HepG2 (cell line): Measurements from ENCODE around the gene SFR1. TPM values are rescaled to one million over a fixed set of nuclear protein-coding genes. Genes with fewer than 3 reads are reported as not detected.

Source experiments
- ADNP ChIP-seq: sonication (generic); formaldehyde crosslinking; IDR thresholded peaks from 2 replicates; pipeline ENCODE4 v1.4.0; 2020; ENCODE audit warnings: missing genetic modification reagents
- CCDC6 ChIP-seq: sonication (generic); formaldehyde crosslinking; IDR thresholded peaks from 2 replicates; pipeline ENCODE4 v1.8.1; 2022; ENCODE audit warnings: mild to moderate bottlenecking, missing genetic modification reagents, moderate library complexity
- FOSL2 ChIP-seq: sonication (generic); formaldehyde crosslinking; IDR thresholded peaks from 2 replicates; pipeline ENCODE4 v1.4.0; 2020; ENCODE audit warnings: missing genetic modification reagents
- HNRNPK ChIP-seq: fragments of 200-400 bp; formaldehyde crosslinking; IDR thresholded peaks from 2 replicates; pipeline ENCODE4 v1.6.1; 2018; ENCODE audit warnings: low read length, low read depth, moderate library complexity, mild to moderate bottlenecking; ENCODE audit not compliant: poor library complexity, severe bottlenecking
- MYPOP ChIP-seq: sonication (generic); formaldehyde crosslinking; IDR thresholded peaks from 2 replicates; pipeline ENCODE4 v1.8.1; 2023; ENCODE audit warnings: mild to moderate bottlenecking, moderate library complexity, missing genetic modification reagents
- RBM22 ChIP-seq: fragments of 200-400 bp; formaldehyde crosslinking; optimal IDR thresholded peaks from 2 replicates; pipeline ENCODE3; 2017; ENCODE audit warnings: mild to moderate bottlenecking, low read length, moderate library complexity
- SIN3A ChIP-seq: IDR thresholded peaks from 2 replicates; pipeline ENCODE4 v1.6.1; 2011; ENCODE audit warnings: low read depth, mild to moderate bottlenecking, control low read depth, low read length, borderline replicate concordance
- SRF ChIP-seq: IDR thresholded peaks from 2 replicates; pipeline ENCODE4 v1.6.1; 2011; ENCODE audit warnings: mild to moderate bottlenecking, low read depth, low read length, moderate library complexity
- TAF15 ChIP-seq: fragments of 200-400 bp; formaldehyde crosslinking; IDR thresholded peaks from one replicate; pipeline ENCODE4 v1.6.1; 2018; ENCODE audit warnings: mild to moderate bottlenecking, low read depth, low read length; ENCODE audit not compliant: poor library complexity, severe bottlenecking
- USF2 ChIP-seq, 2 experiments: sonication (generic) in 1 of 2; formaldehyde crosslinking in 1 of 2; IDR thresholded peaks; 2 replicates each; pipeline versions ENCODE4 v1.5.1 to v1.6.1; 2011 to 2020; ENCODE audit warnings: borderline replicate concordance in 1 of 2, low read depth in 1 of 2, low read length in 1 of 2, mild to moderate bottlenecking in 1 of 2, missing genetic modification reagents in 1 of 2, moderate library complexity in 1 of 2
- ZBTB46 ChIP-seq: sonication (generic); formaldehyde crosslinking; IDR thresholded peaks from 2 replicates; pipeline ENCODE4 v1.4.0; 2020; ENCODE audit warnings: mild to moderate bottlenecking, missing genetic modification reagents, borderline replicate concordance
- ZNF20 ChIP-seq: sonication (generic); formaldehyde crosslinking; IDR thresholded peaks from 2 replicates; pipeline ENCODE4 v1.4.0; 2020; ENCODE audit warnings: mild to moderate bottlenecking, moderate library complexity, missing genetic modification reagents
- ZNF235 ChIP-seq: sonication (generic); formaldehyde crosslinking; IDR thresholded peaks from 2 replicates; pipeline ENCODE4 v1.8.1; 2023; ENCODE audit warnings: mild to moderate bottlenecking, missing genetic modification reagents, borderline replicate concordance
- ZNF563 ChIP-seq: sonication (generic); formaldehyde crosslinking; IDR thresholded peaks from 2 replicates; pipeline ENCODE4 v1.8.0; 2022; ENCODE audit warnings: mild to moderate bottlenecking, moderate library complexity, missing genetic modification reagents
- ZNF775 ChIP-seq: sonication (generic); formaldehyde crosslinking; IDR thresholded peaks from 2 replicates; pipeline ENCODE4 v1.4.0; 2020; ENCODE audit warnings: missing genetic modification reagents, mild to moderate bottlenecking, moderate library complexity, borderline replicate concordance
- polyA plus RNA-seq, 8 experiments: library from polyadenylated mRNA; depleted of rRNA in 3 of 8; stranded (reverse) in 7 of 8; unstranded in 1 of 8; fragments of >200 nt; fragmentation: Illumina TruSeq in 4 of 8; extraction: Trizol in 4 of 8; gene quantifications; 2 replicates each; pipeline versions ENCODE4 v1.2.1 to v1.2.3, GENCODE V29; 2011 to 2016; ENCODE audit warnings: low read depth in 4 of 8, missing spikeins in 1 of 8, mixed read lengths in 1 of 8; ENCODE audit not compliant: insufficient read depth in 1 of 8
- total RNA-seq, 5 experiments: library from RNA; depleted of rRNA; stranded (reverse); fragments of >200 nt; fragmentation: Illumina TruSeq; extraction: Trizol; gene quantifications; 2 replicates each; pipeline ENCODE4 v1.2.3, GENCODE V29; 2016; ENCODE audit warnings: low read depth in 1 of 5
- TF ChIP-seq, protein P1 (sequence below): sonication (generic); formaldehyde crosslinking; IDR thresholded peaks from 2 replicates; pipeline ENCODE4 v1.8.0; 2022; ENCODE audit warnings: mild to moderate bottlenecking, missing genetic modification reagents, moderate library complexity

Gene SFR1
- total and polyA plus RNA-seq, 2 of the 13 experiments (the other 11 are each of a cell fraction or from before 2014, with no cell fraction given): 2.2 to 6.1 TPM

GRCh38 chr10:104120903-104121484 lies 977 bp upstream of the SFR1 start (continued):
- no peak for TF ChIP-seq ZNF563 (CRISPR knock-in tag)
- TF ChIP-seq MYPOP (CRISPR knock-in tag): no peak; the same call in 1 of the 2 replicates
- no peak for TF ChIP-seq SRF
- TF ChIP-seq ZNF775 (CRISPR knock-in tag): no peak
- TF ChIP-seq ZBTB46: no peak
- peak; percentile 50 for TF ChIP-seq USF2 (IDR thresholded peaks at IDR 0.05; ENCODE audit: low read depth, low read length)
- TF ChIP-seq USF2 (CRISPR knock-in tag; IDR thresholded peaks at IDR 0.05; ENCODE audit: borderline replicate concordance): peak; percentile 74
- TF ChIP-seq ZNF20 (CRISPR knock-in tag): no peak
- TF ChIP-seq CCDC6 (CRISPR knock-in tag): 0 out of 2 replicates have a peak, but pooled peaks have one; percentile 28
- TF ChIP-seq ADNP (CRISPR knock-in tag): no peak
- TF ChIP-seq FOSL2 (CRISPR knock-in tag): peak; percentile 48; the same call in 1 of the 2 replicates
- TF ChIP-seq HNRNPK: no peak
- TF ChIP-seq TAF15: no peak
- peak; percentile 73; the same call in 1 of the 2 replicates for TF ChIP-seq SIN3A
- no peak for TF ChIP-seq ZNF235 (CRISPR knock-in tag)
- no peak for TF ChIP-seq RBM22
- TF ChIP-seq, protein P1, sequence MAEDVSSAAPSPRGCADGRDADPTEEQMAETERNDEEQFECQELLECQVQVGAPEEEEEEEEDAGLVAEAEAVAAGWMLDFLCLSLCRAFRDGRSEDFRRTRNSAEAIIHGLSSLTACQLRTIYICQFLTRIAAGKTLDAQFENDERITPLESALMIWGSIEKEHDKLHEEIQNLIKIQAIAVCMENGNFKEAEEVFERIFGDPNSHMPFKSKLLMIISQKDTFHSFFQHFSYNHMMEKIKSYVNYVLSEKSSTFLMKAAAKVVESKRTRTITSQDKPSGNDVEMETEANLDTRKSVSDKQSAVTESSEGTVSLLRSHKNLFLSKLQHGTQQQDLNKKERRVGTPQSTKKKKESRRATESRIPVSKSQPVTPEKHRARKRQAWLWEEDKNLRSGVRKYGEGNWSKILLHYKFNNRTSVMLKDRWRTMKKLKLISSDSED (CRISPR knock-in tag): no peak
